ENCODE measurements around the gene MAST2. TPM values are rescaled to one million over a fixed set of nuclear protein-coding genes. Genes with fewer than 3 reads are reported as not detected.

Gene MAST2
- total RNA-seq, 1 donor: 24.2 TPM

GRCh38 chr1:45793942-45794604 is 9.3 kb upstream of the MAST2 start:
- Histone ChIP-seq H3K4me1 (ENCODE audit: insufficient read depth, low read length) (no peaks in the 10 kb centered on the region), H2AFZ (ENCODE audit: low read length) (peak overlapping the region; percentile 84), H4K20me1 (ENCODE audit: insufficient read depth, low read length) (no peaks in the 10 kb centered on the region), H3K4me3 (ENCODE audit: insufficient read depth, low read length) (peak overlapping the region; percentile 56), H3K27me3 (ENCODE audit: insufficient read depth, low read length) (no peaks in the 10 kb centered on the region), H3K4me2 (ENCODE audit: insufficient read depth, low read length) (peak overlapping the region; percentile 74), H3K9me3 (ENCODE audit: low read depth, low read length) (no peaks in the 10 kb centered on the region), H3K79me2 (ENCODE audit: insufficient read depth, low read length) (no peaks in the 10 kb centered on the region), H3K27ac (ENCODE audit: low read depth, low read length) (no peak overlapping the region), H3K36me3 (ENCODE audit: insufficient read depth, low read length) (no peaks in the 10 kb centered on the region)
- DNase-seq (ENCODE audit: insufficient read length, low spot score, missing footprints): peak; percentile 23
- no peak for TF ChIP-seq CTCF (IDR thresholded peaks at IDR 0.05; ENCODE audit: extremely low read depth, low read depth, low read length)

GRCh38 chr1:45796381-45796780 is 7.0 kb upstream of the MAST2 start:
- Histone ChIP-seq H3K79me2 (ENCODE audit: insufficient read depth, low read length) (no peaks in the 10 kb centered on the region), H3K9me3 (ENCODE audit: low read depth, low read length) (no peaks in the 10 kb centered on the region), H3K4me3 (ENCODE audit: insufficient read depth, low read length) (no peak overlapping the region), H4K20me1 (ENCODE audit: insufficient read depth, low read length) (no peaks in the 10 kb centered on the region), H3K4me1 (ENCODE audit: insufficient read depth, low read length) (no peaks in the 10 kb centered on the region), H3K27ac (ENCODE audit: low read depth, low read length) (no peak overlapping the region), H3K36me3 (ENCODE audit: insufficient read depth, low read length) (no peaks in the 10 kb centered on the region), H3K4me2 (ENCODE audit: insufficient read depth, low read length) (no peak overlapping the region), H3K27me3 (ENCODE audit: insufficient read depth, low read length) (no peaks in the 10 kb centered on the region), H2AFZ (ENCODE audit: low read length) (peak overlapping the region; percentile 63)
- DNase-seq (ENCODE audit: insufficient read length, low spot score, missing footprints): no peak
- TF ChIP-seq CTCF (IDR thresholded peaks at IDR 0.05; ENCODE audit: extremely low read depth, low read depth, low read length): no peak

- Histone ChIP-seq H3K4me3 (ENCODE audit: insufficient read depth, low read length) (no peak overlapping the region), H3K36me3 (ENCODE audit: insufficient read depth, low read length) (no peaks in the 10 kb centered on the region), H3K4me2 (ENCODE audit: insufficient read depth, low read length) (no peak overlapping the region), H4K20me1 (ENCODE audit: insufficient read depth, low read length) (no peaks in the 10 kb centered on the region), H3K79me2 (ENCODE audit: insufficient read depth, low read length) (no peaks in the 10 kb centered on the region), H3K27ac (ENCODE audit: low read depth, low read length) (no peak overlapping the region), H3K4me1 (ENCODE audit: insufficient read depth, low read length) (no peaks in the 10 kb centered on the region), H3K9me3 (ENCODE audit: low read depth, low read length) (no peaks in the 10 kb centered on the region), H3K27me3 (ENCODE audit: insufficient read depth, low read length) (no peaks in the 10 kb centered on the region), H2AFZ (ENCODE audit: low read length) (no peak overlapping the region)
- DNase-seq (ENCODE audit: insufficient read length, low spot score, missing footprints): no peak
- TF ChIP-seq CTCF (IDR thresholded peaks at IDR 0.05; ENCODE audit: extremely low read depth, low read depth, low read length): no peak
These were observed 6.5 kb upstream of the MAST2 start for GRCh38 chr1:45796946-45797345.

- Histone ChIP-seq H2AFZ (ENCODE audit: low read length) (no peak overlapping the region), H3K79me2 (ENCODE audit: insufficient read depth, low read length) (peaks cover 21% of the 10 kb centered on the region), H4K20me1 (ENCODE audit: insufficient read depth, low read length) (no peaks in the 10 kb centered on the region), H3K4me2 (ENCODE audit: insufficient read depth, low read length) (no peak overlapping the region), H3K27me3 (ENCODE audit: insufficient read depth, low read length) (no peaks in the 10 kb centered on the region), H3K36me3 (ENCODE audit: insufficient read depth, low read length) (no peaks in the 10 kb centered on the region), H3K4me3 (ENCODE audit: insufficient read depth, low read length) (no peak overlapping the region), H3K4me1 (ENCODE audit: insufficient read depth, low read length) (peaks cover 20% of the 10 kb centered on the region), H3K9me3 (ENCODE audit: low read depth, low read length) (no peaks in the 10 kb centered on the region), H3K27ac (ENCODE audit: low read depth, low read length) (no peak overlapping the region)
- no peak for TF ChIP-seq CTCF (IDR thresholded peaks at IDR 0.05; ENCODE audit: extremely low read depth, low read depth, low read length)
- DNase-seq (ENCODE audit: insufficient read length, low spot score, missing footprints): no peak
These were observed 2.5 kb upstream of the MAST2 start for GRCh38 chr1:45800899-45801298.
